VCaP (cell line): ENCODE results near the gene MICB.

Experiments
- H3K27ac ChIP-seq: fragments of 450-650 bp; 2 replicates; pipeline ENCODE4 v1.5.1; 2017
- TF ChIP-seq, protein P1 (sequence below): fragments of 450-650 bp; conservative IDR thresholded peaks from 2 replicates; pipeline ENCODE4 v1.5.1; 2017; ENCODE audit warnings: mild to moderate bottlenecking, moderate library complexity

Gene MICB

DNA sequence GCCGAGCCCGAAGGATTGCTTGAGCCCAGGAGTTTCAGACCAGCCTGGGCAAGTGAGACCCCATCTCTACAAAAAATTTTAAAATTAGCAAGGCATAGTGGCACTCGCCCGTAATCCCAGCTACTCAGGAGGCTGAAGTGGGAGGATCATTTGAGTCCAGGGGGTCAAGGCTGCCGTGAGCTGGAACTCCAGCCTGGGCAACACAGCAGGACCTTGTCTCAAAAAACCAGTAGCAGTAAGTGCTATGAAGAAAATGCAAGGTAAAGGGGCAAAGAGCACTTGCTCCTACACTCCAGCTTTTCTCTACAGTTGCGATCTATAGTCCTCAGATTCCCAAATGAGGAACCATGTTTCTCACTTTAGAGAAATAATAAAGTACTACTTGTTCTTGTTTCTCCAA is 45.7 kb downstream of the MICB start:
- peak overlapping the region; percentile 94 for H3K27ac ChIP-seq
- TF ChIP-seq, protein P1, sequence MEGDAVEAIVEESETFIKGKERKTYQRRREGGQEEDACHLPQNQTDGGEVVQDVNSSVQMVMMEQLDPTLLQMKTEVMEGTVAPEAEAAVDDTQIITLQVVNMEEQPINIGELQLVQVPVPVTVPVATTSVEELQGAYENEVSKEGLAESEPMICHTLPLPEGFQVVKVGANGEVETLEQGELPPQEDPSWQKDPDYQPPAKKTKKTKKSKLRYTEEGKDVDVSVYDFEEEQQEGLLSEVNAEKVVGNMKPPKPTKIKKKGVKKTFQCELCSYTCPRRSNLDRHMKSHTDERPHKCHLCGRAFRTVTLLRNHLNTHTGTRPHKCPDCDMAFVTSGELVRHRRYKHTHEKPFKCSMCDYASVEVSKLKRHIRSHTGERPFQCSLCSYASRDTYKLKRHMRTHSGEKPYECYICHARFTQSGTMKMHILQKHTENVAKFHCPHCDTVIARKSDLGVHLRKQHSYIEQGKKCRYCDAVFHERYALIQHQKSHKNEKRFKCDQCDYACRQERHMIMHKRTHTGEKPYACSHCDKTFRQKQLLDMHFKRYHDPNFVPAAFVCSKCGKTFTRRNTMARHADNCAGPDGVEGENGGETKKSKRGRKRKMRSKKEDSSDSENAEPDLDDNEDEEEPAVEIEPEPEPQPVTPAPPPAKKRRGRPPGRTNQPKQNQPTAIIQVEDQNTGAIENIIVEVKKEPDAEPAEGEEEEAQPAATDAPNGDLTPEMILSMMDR: no peak

DNA sequence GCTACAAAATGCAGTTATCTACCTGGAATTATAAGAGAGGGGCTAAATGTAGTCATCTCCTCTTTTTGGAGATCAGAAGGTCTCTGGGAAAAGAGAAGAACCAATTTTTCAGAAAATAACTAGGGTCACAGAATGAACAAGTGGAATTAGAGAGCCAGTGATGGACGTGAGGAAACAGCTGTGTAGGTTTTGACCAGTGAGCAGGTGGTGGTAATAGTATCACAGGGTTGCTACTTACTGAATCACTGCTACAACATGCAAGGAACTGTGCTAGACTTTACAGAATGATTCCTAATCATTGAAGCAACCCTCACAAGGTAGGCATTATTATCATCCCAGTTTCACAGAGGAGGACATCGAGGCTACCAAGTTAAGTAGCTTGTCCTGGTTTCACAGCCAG is 46.7 kb downstream of the MICB start:
- H3K27ac ChIP-seq: no peak overlapping the region
- TF ChIP-seq, protein P1: no peak

DNA sequence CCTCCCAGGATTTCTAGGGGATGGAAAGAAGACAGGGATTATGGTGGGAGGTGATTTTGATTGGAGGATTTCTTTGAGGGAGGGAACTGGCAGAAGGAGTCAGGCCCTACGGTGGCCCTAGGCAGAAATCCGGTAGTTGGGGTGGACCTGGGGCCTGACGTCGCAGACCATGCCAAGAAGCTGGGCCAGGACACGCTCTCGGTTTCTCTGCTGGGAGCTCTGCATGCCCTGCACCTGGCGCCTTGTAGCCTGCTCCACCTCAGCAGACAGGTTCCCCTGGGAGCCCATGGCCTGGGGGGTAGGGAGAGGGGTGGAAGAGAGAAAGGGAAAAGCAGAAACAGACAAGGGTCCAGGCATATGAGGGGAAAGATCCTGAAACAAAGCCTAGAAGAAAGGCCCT is 47.3 kb downstream of the MICB start:
- H3K27ac ChIP-seq: no peak overlapping the region

DNA sequence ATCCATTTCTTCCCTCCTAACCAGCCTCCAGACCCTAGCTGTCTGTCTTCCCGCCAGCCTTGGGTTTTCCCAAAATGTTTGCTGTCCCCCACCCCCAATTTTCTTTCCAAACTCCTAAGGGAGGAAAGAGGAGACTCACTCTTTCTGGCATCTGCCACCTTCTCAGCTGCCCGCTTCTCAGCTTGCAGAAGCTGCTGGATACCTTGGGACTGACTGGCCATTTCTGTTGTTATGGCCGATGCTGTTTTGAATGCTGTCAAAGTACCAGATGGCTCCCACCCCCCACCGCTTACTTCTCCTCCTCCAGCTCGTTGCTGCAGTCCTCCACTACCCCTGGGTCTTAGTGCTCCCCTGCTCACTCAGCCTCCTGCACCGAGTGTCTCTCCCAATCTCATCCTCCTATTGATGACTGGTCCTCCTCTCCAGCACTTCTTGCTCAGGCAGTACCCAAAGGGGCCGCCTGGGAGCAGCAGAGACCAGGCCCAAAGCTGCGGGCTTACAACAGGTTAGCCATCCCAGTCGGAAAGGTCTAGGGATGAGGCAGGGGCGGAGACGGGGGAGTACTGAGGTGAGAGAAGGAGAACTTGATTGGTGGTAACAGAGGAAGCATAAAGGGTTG is 48.5 kb downstream of the MICB start, which contains the start of gene ATP6V1G2:
TSS of gene ATP6V1G2 (minus strand) at position 270 of the 619 bp plus-strand sequence. CDS start at position 221, 49 bp downstream.
- H3K27ac ChIP-seq: peak within 1 kb of the TSS; percentile 82
- TF ChIP-seq, protein P1: peak; percentile 97

More for the DNA sequence above, 47.3 kb downstream of the MICB start:
- TF ChIP-seq, protein P1: no peak

DNA sequence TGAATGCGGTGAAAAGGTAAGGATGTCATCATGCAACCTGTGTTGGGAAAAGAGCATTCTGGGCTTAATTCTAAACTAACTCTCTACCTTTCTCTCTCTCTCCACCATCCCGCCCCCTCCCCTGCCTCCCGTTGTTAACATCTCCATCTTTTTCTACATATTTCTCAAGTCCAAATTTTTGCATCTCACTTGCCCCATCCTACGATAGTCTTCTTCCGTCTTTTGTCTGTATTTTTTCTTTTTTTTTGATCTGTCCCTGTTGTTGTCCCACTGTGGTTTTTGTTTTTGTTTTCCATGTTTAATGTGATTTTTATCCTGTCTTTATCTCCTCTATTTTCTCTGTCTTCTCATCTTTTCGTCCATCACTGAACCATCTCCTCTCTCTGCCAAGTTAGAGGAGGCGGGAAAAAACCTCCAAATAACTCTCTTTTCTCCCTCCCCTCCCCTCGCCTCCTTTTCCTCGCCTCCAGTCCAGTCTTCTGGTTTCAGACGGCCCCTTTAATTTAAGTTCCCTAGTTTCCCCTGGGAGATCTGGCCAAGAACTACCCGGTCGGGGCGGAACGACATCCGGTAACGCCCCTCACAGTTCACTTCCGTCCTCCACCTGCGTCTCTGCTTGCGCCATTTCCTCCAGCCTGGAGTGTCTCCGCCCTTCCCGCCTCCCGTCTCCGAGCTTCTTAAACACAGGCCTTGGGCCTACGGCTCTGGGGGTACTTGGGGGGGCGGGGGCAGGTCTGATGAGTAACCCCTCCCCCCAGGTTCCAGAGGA is 49.2 kb downstream of the MICB start, which contains the start of gene NFKBIL1:
TSS of gene NFKBIL1 (plus strand) at position 651 of the 769 bp plus-strand sequence. CDS start at position 738, 87 bp downstream.
- H3K27ac ChIP-seq: peak within 1 kb of the TSS; percentile 82
- TF ChIP-seq, protein P1: peak; percentile 34

DNA sequence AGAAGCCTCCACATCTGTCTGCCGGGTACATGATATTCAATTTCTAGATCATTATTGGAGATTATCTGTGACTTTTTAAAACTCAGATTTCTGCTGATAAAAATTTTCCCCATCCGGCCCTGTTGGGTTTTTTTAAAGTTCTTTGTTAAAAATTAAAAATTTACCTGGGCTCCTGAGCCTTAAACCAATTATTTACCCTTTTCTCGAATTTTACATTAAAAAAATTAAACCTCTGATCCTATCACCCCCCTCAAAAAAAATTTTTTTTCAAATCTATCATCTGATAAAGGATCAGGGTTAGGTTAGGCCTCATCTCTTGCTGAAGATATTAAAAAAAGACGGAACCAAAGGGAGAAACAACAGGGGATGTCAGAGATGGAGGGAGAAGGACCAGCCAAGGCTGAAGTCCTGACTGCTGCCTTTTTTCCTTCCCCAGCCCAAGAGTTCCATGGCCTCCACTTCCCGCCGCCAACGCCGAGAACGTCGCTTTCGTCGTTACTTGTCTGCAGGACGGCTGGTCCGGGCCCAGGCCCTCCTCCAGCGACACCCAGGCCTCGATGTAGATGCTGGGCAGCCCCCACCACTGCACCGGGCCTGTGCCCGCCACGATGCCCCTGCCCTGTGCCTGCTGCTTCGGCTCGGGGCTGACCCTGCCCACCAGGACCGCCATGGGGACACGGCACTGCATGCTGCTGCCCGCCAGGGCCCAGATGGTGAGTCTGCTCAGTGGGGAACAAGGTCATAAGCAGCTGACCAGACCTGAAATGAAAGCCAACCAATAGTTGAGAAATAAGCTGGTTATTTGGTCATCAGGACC is 50.0 kb downstream of the MICB start:
- peak overlapping the region; percentile 82 for H3K27ac ChIP-seq
- TF ChIP-seq, protein P1: no peak

DNA sequence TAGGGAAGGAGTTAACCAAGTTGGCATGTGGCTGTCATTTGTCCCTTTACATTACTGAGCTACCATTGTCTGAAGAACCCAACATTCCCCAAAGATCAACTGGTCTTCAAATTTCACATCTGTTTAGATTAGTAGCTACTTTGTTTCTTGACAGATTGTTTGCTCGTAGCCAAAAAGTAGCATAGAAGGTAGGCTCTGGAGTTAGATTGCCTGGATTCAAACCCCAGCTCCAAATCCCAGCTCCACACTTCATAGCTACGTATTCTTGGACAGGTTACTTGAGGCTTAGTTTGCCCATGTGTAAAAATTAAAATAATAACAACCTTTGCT is 50.6 kb downstream of the MICB start:
- H3K27ac ChIP-seq: peak overlapping the region; percentile 82
- TF ChIP-seq, protein P1: no peak
